Loucy (cell line): ENCODE measurements around the gene MUSK.
"Not testable (repeated sequence)": the region's sequence is repeated elsewhere in the genome, so short reads cannot be mapped to it uniquely, and the experiment has no call there.

Source experiments
- H2AFZ ChIP-seq: fragments of 200-600 bp; sonication (generic); 2 replicates; pipeline ENCODE4 v1.6.0; 2016; ENCODE audit warnings: antibody characterized with exemption, mild to moderate bottlenecking, low read length, moderate library complexity
- H3F3A ChIP-seq: fragments of 200-600 bp; 2 replicates; pipeline ENCODE4 v1.6.0; 2016; ENCODE audit warnings: antibody characterized with exemption, low read depth, mild to moderate bottlenecking
- H3K27me3 ChIP-seq: fragments of 200-600 bp; sonication (generic); 2 replicates; pipeline ENCODE4 v1.6.1; 2014; ENCODE audit warnings: low read length, mild to moderate bottlenecking; ENCODE audit not compliant: insufficient read depth, poor library complexity, severe bottlenecking
- H3K36me3 ChIP-seq: fragments of 200-600 bp; sonication (generic); 2 replicates; pipeline ENCODE4 v1.6.1; 2016; ENCODE audit warnings: low read length; ENCODE audit not compliant: insufficient read depth
- H3K4me1 ChIP-seq: fragments of 200-600 bp; sonication (generic); 2 replicates; pipeline ENCODE4 v1.5.1; 2014; ENCODE audit warnings: low read length, mild to moderate bottlenecking; ENCODE audit not compliant: insufficient read depth, poor library complexity, severe bottlenecking
- H3K4me2 ChIP-seq: fragments of 200-600 bp; sonication (generic); 2 replicates; pipeline ENCODE4 v1.6.0; 2014; ENCODE audit warnings: antibody characterized with exemption, low read length, low read depth, mild to moderate bottlenecking; ENCODE audit not compliant: poor library complexity, severe bottlenecking
- H3K4me3 ChIP-seq: fragments of 200-600 bp; sonication (generic); 2 replicates; pipeline ENCODE4 v1.5.1; 2014; ENCODE audit warnings: low read length, mild to moderate bottlenecking, mixed read lengths; ENCODE audit not compliant: poor library complexity, severe bottlenecking
- H3K79me2 ChIP-seq: fragments of 200-600 bp; sonication (generic); 2 replicates; pipeline ENCODE4 v1.6.1; 2014; ENCODE audit warnings: low read length; ENCODE audit not compliant: insufficient read depth
- H3K9ac ChIP-seq: fragments of 200-600 bp; sonication (generic); 2 replicates; pipeline ENCODE4 v1.6.0; 2014; ENCODE audit warnings: mild to moderate bottlenecking, low read depth, low read length, moderate library complexity; ENCODE audit not compliant: poor library complexity, severe bottlenecking
- H3K9me2 ChIP-seq: fragments of 200-600 bp; sonication (generic); replicated peaks from 2 replicates; pipeline ENCODE4 v1.6.1; 2016; ENCODE audit warnings: low read depth, low read length, mixed read lengths
- H3K9me3 ChIP-seq: fragments of 200-600 bp; sonication (generic); 2 replicates; pipeline ENCODE4 v1.6.1; 2014; ENCODE audit warnings: mild to moderate bottlenecking, antibody characterized with exemption, low read length, low read depth; ENCODE audit not compliant: insufficient read depth
- H4K20me1 ChIP-seq: fragments of 200-600 bp; sonication (generic); 2 replicates; pipeline ENCODE4 v1.6.0; 2014; ENCODE audit warnings: antibody characterized with exemption, low read length, mild to moderate bottlenecking; ENCODE audit not compliant: insufficient read depth, poor library complexity, severe bottlenecking
- EZH2phosphoT487 ChIP-seq: fragments of 200-600 bp; IDR thresholded peaks from 2 replicates; pipeline ENCODE4 v1.6.1; 2018; ENCODE audit warnings: antibody characterized with exemption, mild to moderate bottlenecking, moderate library complexity, borderline replicate concordance
- TF ChIP-seq, protein P1 (sequence below): fragments of 200-600 bp; sonication (generic); conservative IDR thresholded peaks from 2 replicates; pipeline ENCODE4 v1.5.1; 2014; ENCODE audit warnings: mild to moderate bottlenecking, antibody characterized with exemption, low read length

The MUSK gene

DNA sequence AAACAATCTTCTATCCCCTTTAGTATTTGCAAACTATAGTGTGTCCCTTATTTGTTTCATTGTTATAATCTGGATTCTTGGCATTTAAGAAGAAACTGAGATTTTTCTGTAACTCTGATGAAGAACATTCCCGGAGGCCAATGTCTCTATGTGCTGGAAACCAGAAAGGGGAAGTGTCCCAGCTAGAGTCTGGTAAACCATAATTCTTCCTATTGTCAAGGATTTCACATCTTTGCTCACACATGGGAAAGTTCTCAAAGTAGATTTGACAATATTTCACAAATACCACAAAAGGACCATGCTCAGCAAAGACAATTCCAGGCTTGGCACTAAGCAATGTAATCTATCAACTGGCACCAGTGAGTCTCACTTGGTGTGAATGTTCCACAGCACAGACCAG, 146.8 kb downstream of the MUSK start:
- Histone ChIP-seq H3K4me1 (no peaks in the 10 kb centered on the region), H3K27me3 (no peaks in the 10 kb centered on the region), H4K20me1 (no peaks in the 10 kb centered on the region), H3K9ac (no peak overlapping the region), H3K9me2 (no peaks in the 10 kb centered on the region), H2AFZ (no peak overlapping the region), H3K36me3 (no peaks in the 10 kb centered on the region), H3K4me2 (no peak overlapping the region), H3K9me3 (0 out of 2 replicates have a peak, but pooled peaks cover 4% of the 10 kb centered on the region), H3F3A (no peaks in the 10 kb centered on the region), H3K4me3 (no peak overlapping the region), H3K79me2 (no peaks in the 10 kb centered on the region)
- TF ChIP-seq EZH2phosphoT487: no peak
- TF ChIP-seq, protein P1, sequence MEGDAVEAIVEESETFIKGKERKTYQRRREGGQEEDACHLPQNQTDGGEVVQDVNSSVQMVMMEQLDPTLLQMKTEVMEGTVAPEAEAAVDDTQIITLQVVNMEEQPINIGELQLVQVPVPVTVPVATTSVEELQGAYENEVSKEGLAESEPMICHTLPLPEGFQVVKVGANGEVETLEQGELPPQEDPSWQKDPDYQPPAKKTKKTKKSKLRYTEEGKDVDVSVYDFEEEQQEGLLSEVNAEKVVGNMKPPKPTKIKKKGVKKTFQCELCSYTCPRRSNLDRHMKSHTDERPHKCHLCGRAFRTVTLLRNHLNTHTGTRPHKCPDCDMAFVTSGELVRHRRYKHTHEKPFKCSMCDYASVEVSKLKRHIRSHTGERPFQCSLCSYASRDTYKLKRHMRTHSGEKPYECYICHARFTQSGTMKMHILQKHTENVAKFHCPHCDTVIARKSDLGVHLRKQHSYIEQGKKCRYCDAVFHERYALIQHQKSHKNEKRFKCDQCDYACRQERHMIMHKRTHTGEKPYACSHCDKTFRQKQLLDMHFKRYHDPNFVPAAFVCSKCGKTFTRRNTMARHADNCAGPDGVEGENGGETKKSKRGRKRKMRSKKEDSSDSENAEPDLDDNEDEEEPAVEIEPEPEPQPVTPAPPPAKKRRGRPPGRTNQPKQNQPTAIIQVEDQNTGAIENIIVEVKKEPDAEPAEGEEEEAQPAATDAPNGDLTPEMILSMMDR: no peak

DNA sequence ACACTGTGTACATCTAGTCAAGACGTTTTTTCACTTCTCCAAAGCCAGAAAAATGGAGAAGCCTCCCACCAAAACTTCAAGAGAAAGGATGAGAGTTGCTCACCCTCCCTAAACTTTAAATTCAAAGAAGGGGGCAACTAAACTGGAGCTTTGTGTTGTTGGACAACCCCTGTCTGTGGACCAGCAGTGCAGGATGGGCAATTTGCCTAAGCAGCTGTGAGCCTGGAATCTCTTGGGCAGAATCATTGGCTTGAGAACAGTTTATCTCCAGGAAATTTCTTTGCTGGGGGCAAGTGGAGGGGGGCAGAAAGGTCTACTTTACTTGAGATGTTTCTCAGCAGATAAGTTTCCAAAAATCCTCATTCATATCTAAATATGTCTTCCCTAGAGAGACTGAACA, 151.8 kb downstream of the MUSK start:
- Histone ChIP-seq H3K4me3 (no peak overlapping the region), H3F3A (no peaks in the 10 kb centered on the region), H3K9me2 (no peaks in the 10 kb centered on the region), H3K4me2 (no peak overlapping the region), H3K27me3 (no peaks in the 10 kb centered on the region), H3K9me3 (no peaks in the 10 kb centered on the region), H3K79me2 (no peaks in the 10 kb centered on the region), H3K9ac (no peak overlapping the region), H2AFZ (no peak overlapping the region), H3K4me1 (no peaks in the 10 kb centered on the region), H3K36me3 (no peaks in the 10 kb centered on the region), H4K20me1 (no peaks in the 10 kb centered on the region)
- TF ChIP-seq EZH2phosphoT487: no peak
- TF ChIP-seq, protein P1: no peak

DNA sequence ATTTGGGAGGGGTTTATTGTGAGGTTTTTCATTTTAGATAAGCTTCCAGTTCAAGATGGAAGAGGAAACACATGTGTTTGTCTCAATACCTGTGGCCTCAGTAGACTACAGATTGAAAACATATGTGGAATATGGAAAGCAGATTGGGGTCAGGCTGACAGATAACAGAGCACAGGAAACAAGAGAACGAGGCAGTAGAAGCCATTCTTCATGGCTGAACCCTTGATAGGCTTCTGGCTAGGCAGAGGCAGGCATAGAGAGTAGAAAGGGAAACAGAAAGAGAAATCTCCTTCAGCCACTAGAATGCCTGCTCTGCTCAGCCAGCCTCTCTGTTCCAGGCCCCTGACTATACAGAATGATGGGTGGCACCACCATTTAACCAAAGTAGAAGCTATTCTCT, 152.5 kb downstream of the MUSK start:
- no peak overlapping the region for H3K9ac ChIP-seq
- no peaks in the 10 kb centered on the region for H3F3A ChIP-seq
- no peaks in the 10 kb centered on the region for H3K79me2 ChIP-seq
- H3K4me2 ChIP-seq: no peak overlapping the region
- no peaks in the 10 kb centered on the region for H3K9me2 ChIP-seq
- no peaks in the 10 kb centered on the region for H3K27me3 ChIP-seq
- H3K36me3 ChIP-seq: no peaks in the 10 kb centered on the region
- no peak overlapping the region for H3K4me3 ChIP-seq
- no peaks in the 10 kb centered on the region for H3K4me1 ChIP-seq
- H2AFZ ChIP-seq: no peak overlapping the region
- no peaks in the 10 kb centered on the region for H3K9me3 ChIP-seq
- H4K20me1 ChIP-seq: no peaks in the 10 kb centered on the region
- TF ChIP-seq EZH2phosphoT487: no peak
- TF ChIP-seq, protein P1: no peak

DNA sequence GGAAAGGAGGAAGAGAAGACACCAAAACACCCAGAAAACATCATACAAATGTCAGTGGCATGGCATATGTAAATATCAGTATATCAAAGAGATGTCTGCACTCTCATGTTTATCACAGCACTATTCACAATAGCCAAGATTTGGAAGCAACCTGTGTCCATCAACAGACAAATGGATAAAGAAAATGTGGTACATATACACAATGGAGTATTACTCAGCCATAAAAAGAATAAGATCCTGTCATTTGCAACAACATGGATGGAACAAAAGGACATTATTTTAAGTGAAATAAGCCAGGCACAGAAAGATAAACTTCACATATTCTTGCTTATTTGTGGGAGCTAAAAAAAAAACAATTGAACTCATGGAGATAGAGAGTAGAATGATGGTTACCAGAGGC, 156.5 kb downstream of the MUSK start:
- not testable (repeated sequence) for H3K4me1 ChIP-seq, H3K9ac ChIP-seq, H4K20me1 ChIP-seq, H2AFZ ChIP-seq, H3K9me3 ChIP-seq, H3K4me2 ChIP-seq, H3K79me2 ChIP-seq, H3K4me3 ChIP-seq, H3K27me3 ChIP-seq, H3F3A ChIP-seq, H3K9me2 ChIP-seq, H3K36me3 ChIP-seq
